Ishikawa (cell line): ENCODE measurements around the gene GNB1L.

Experiments
- CEBPB ChIP-seq: IDR thresholded peaks from 2 replicates; pipeline ENCODE4 v1.6.1; 2012
- CREB1 ChIP-seq: IDR thresholded peaks from 2 replicates; pipeline ENCODE4 v1.6.1; 2012; ENCODE audit warnings: low read depth
- EGR1 ChIP-seq: IDR thresholded peaks from 2 replicates; pipeline ENCODE4 v1.6.1; 2012
- EP300 ChIP-seq: IDR thresholded peaks from 2 replicates; pipeline ENCODE4 v1.6.1; 2012; ENCODE audit warnings: borderline replicate concordance
- FOXM1 ChIP-seq: IDR thresholded peaks from 2 replicates; pipeline ENCODE4 v1.6.1; 2012; ENCODE audit warnings: low read depth, borderline replicate concordance
- NFIC ChIP-seq: IDR thresholded peaks from 2 replicates; pipeline ENCODE4 v1.6.1; 2012
- RAD21 ChIP-seq: IDR thresholded peaks from 2 replicates; pipeline ENCODE4 v1.6.1; 2012; ENCODE audit warnings: low read depth
- TAF1 ChIP-seq: IDR thresholded peaks from 2 replicates; pipeline ENCODE4 v1.6.1; 2012; ENCODE audit warnings: low read depth, mild to moderate bottlenecking
- TCF12 ChIP-seq: IDR thresholded peaks from 2 replicates; pipeline ENCODE4 v1.6.1; 2012; ENCODE audit warnings: low read depth
- TEAD4 ChIP-seq: IDR thresholded peaks from 2 replicates; pipeline ENCODE4 v1.6.1; 2012
- YY1 ChIP-seq: IDR thresholded peaks from 2 replicates; pipeline ENCODE4 v1.6.1; 2012; ENCODE audit warnings: low read depth
- ZBTB7A ChIP-seq: IDR thresholded peaks from 2 replicates; pipeline ENCODE4 v1.6.1; 2012; ENCODE audit warnings: low read depth
- TF ChIP-seq, protein P1 (sequence below): IDR thresholded peaks from 2 replicates; pipeline ENCODE4 v1.6.1; 2012; ENCODE audit warnings: low read depth, mild to moderate bottlenecking
- TF ChIP-seq, protein P2 (sequence below): IDR thresholded peaks from 2 replicates; pipeline ENCODE4 v1.6.1; 2012
- TF ChIP-seq, protein P3 (sequence below): IDR thresholded peaks from 2 replicates; pipeline ENCODE4 v1.6.1; 2012

Gene GNB1L

GRCh38 chr22:19767427-19768341, 87.0 kb downstream of the GNB1L start:
- TF ChIP-seq TCF12, result no peak
- TF ChIP-seq YY1, result no peak
- no peak for TF ChIP-seq ZBTB7A
- no peak for TF ChIP-seq EP300
- TF ChIP-seq, protein P1, sequence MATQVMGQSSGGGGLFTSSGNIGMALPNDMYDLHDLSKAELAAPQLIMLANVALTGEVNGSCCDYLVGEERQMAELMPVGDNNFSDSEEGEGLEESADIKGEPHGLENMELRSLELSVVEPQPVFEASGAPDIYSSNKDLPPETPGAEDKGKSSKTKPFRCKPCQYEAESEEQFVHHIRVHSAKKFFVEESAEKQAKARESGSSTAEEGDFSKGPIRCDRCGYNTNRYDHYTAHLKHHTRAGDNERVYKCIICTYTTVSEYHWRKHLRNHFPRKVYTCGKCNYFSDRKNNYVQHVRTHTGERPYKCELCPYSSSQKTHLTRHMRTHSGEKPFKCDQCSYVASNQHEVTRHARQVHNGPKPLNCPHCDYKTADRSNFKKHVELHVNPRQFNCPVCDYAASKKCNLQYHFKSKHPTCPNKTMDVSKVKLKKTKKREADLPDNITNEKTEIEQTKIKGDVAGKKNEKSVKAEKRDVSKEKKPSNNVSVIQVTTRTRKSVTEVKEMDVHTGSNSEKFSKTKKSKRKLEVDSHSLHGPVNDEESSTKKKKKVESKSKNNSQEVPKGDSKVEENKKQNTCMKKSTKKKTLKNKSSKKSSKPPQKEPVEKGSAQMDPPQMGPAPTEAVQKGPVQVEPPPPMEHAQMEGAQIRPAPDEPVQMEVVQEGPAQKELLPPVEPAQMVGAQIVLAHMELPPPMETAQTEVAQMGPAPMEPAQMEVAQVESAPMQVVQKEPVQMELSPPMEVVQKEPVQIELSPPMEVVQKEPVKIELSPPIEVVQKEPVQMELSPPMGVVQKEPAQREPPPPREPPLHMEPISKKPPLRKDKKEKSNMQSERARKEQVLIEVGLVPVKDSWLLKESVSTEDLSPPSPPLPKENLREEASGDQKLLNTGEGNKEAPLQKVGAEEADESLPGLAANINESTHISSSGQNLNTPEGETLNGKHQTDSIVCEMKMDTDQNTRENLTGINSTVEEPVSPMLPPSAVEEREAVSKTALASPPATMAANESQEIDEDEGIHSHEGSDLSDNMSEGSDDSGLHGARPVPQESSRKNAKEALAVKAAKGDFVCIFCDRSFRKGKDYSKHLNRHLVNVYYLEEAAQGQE, result no peak
- TF ChIP-seq, protein P2, sequence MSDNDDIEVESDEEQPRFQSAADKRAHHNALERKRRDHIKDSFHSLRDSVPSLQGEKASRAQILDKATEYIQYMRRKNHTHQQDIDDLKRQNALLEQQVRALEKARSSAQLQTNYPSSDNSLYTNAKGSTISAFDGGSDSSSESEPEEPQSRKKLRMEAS, result no peak
- no peak for TF ChIP-seq RAD21
- no peak for TF ChIP-seq TAF1
- no peak for TF ChIP-seq CREB1
- no peak for TF ChIP-seq NFIC
- no peak for TF ChIP-seq EGR1
- TF ChIP-seq, protein P3, sequence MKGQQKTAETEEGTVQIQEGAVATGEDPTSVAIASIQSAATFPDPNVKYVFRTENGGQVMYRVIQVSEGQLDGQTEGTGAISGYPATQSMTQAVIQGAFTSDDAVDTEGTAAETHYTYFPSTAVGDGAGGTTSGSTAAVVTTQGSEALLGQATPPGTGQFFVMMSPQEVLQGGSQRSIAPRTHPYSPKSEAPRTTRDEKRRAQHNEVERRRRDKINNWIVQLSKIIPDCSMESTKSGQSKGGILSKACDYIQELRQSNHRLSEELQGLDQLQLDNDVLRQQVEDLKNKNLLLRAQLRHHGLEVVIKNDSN, result no peak
- no peak for TF ChIP-seq FOXM1
- TF ChIP-seq CEBPB, result no peak
- no peak for TF ChIP-seq TEAD4

GRCh38 chr22:19766511-19767426, 87.9 kb downstream of the GNB1L start:
- TF ChIP-seq, protein P3, result no peak
- no peak for TF ChIP-seq RAD21
- TF ChIP-seq YY1, result no peak
- no peak for TF ChIP-seq FOXM1
- TF ChIP-seq CREB1, result no peak
- no peak for TF ChIP-seq NFIC
- no peak for TF ChIP-seq TAF1
- TF ChIP-seq EP300, result no peak
- TF ChIP-seq TEAD4, result no peak
- TF ChIP-seq CEBPB, result no peak

GRCh38 chr22:19766240-19766510, 88.5 kb downstream of the GNB1L start:
- TF ChIP-seq TEAD4 (no peak), CREB1 (no peak), NFIC (no peak), FOXM1 (no peak), YY1 (no peak), CEBPB (no peak), RAD21 (no peak), EGR1 (no peak), ZBTB7A (no peak), TAF1 (no peak), TCF12 (no peak), EP300 (no peak)
- TF ChIP-seq, protein P2, result no peak
- TF ChIP-seq, protein P3, result no peak
- TF ChIP-seq, protein P1, result no peak

- TF ChIP-seq RAD21 (no peak), ZBTB7A (no peak), CEBPB (no peak)
- TF ChIP-seq, protein P3, result no peak
- TF ChIP-seq, protein P2, result no peak
Measured at GRCh38 chr22:19765477-19766239, 89.0 kb downstream of the GNB1L start.
